HepG2 (cell line): ENCODE results near the gene SYNGR2. TPM values are rescaled to one million over a fixed set of nuclear protein-coding genes. Genes with fewer than 3 reads are reported as not detected.

Source experiments
- ATAC-seq: fragments of 200-7000 bp; cut with Tn5 transposase; 3 replicates; pipeline ENCODE4 v1.9.1; 2020; ENCODE audit warnings: mild to moderate bottlenecking, moderate library complexity
- BruUV-seq: library from RNA; stranded (reverse); fragments of 400-500 nt; replicated peaks from 2 replicates; lab custom pipeline; 2021; lab: Mats Ljungman, UMichigan
- CTCF ChIA-PET: fragments of 300-600 bp; formaldehyde crosslinking; extraction: SDS; loops from one replicate; lab custom pipeline; 2021; ENCODE audit warnings: low total read pairs, inconsistent platforms, low intra/inter-chr PET ratio; lab: Yijun Ruan, JAX
- POLR2A ChIA-PET: fragments of 350-600 bp; sonication (Branson Sonifier 250); formaldehyde crosslinking; loops from one replicate; lab custom pipeline; 2020; ENCODE audit warnings: antibody characterized with exemption, inconsistent platforms; lab: Yijun Ruan, JAX
- DNase-seq: peaks from one replicate; pipeline ENCODE4 v3.0.0-alpha.2; 2015; ENCODE audit warnings: low spot score
- FAIRE-seq: peaks from 3 replicates; lab custom pipeline; 2011; peaks lifted over from hg19 to GRCh38; lab: Jason Lieb, UNC
- H2AFZ ChIP-seq: one replicate; pipeline ENCODE4 v1.6.1; 2011; ENCODE audit warnings: low read length, inconsistent platforms
- H3K27ac ChIP-seq: fragments of 300-600 bp; 3 replicates; pipeline ENCODE4 v1.8.0; 2011; ENCODE audit warnings: mixed run types, mild to moderate bottlenecking, mixed read lengths, low read length, inconsistent platforms; ENCODE audit not compliant: insufficient read depth; ENCODE audit errors: extremely low read length
- H3K27me3 ChIP-seq, 2 experiments: fragments of 200-600 bp in 1 of 2; 2 replicates in 1 of 2; 3 replicates in 1 of 2; pipeline versions ENCODE4 v1.6.0 to v1.8.0; 2011; ENCODE audit warnings: low read length in 2 of 2, mild to moderate bottlenecking in 2 of 2, moderate library complexity in 2 of 2, inconsistent platforms in 1 of 2; ENCODE audit not compliant: insufficient read depth in 2 of 2, control insufficient read depth in 1 of 2
- H3K36me3 ChIP-seq, 2 experiments: fragments of 200-600 bp in 1 of 2; replicated peaks in 1 of 2; 2 replicates in 1 of 2; 3 replicates in 1 of 2; pipeline versions ENCODE4 v1.5.1 to v1.8.0; 2011; ENCODE audit warnings: low read length in 2 of 2, inconsistent platforms in 1 of 2; ENCODE audit not compliant: insufficient read depth in 2 of 2, control insufficient read depth in 1 of 2
- H3K4me1 ChIP-seq: 2 replicates; pipeline ENCODE4 v1.5.1; 2012; ENCODE audit warnings: low read length, inconsistent platforms; ENCODE audit not compliant: insufficient read depth
- H3K4me2 ChIP-seq: 2 replicates; pipeline ENCODE4 v1.6.0; 2011; ENCODE audit warnings: low read depth, low read length, inconsistent platforms
- H3K4me3 ChIP-seq, 3 experiments: fragments of 200-600 bp in 1 of 3; sonication (generic), shearing (Covaris generic) in 1 of 3; replicated peaks in 1 of 3; 2 replicates each; pipeline ENCODE4 v1.5.1; 2011 to 2016; ENCODE audit warnings: low read length in 3 of 3, inconsistent platforms in 2 of 3, low read depth in 2 of 3, mild to moderate bottlenecking in 2 of 3, control low read depth in 1 of 3, mixed read lengths in 1 of 3; ENCODE audit not compliant: insufficient read depth in 1 of 3
- H3K79me2 ChIP-seq: one replicate; pipeline ENCODE4 v1.6.1; 2011; ENCODE audit warnings: low read length, inconsistent platforms; ENCODE audit not compliant: insufficient read depth
- H3K9ac ChIP-seq: 2 replicates; pipeline ENCODE4 v1.6.0; 2011; ENCODE audit warnings: mild to moderate bottlenecking, low read depth, low read length, inconsistent platforms; ENCODE audit not compliant: insufficient read depth
- H3K9me3 ChIP-seq: 2 replicates; pipeline ENCODE4 v1.5.1; 2012; ENCODE audit warnings: mild to moderate bottlenecking, low read length
- H4K20me1 ChIP-seq: 2 replicates; pipeline ENCODE4 v1.6.0; 2011; ENCODE audit warnings: inconsistent platforms, mild to moderate bottlenecking, low read length, moderate library complexity; ENCODE audit not compliant: insufficient read depth
- ATF1 ChIP-seq: IDR thresholded peaks from 2 replicates; pipeline ENCODE4 v1.6.1; 2016; ENCODE audit warnings: mild to moderate bottlenecking, control low read depth
- FOXK2 ChIP-seq: fragments of 450-650 bp; IDR thresholded peaks from 2 replicates; pipeline ENCODE4 v1.6.1; 2016
- HES4 ChIP-seq: sonication (generic); formaldehyde crosslinking; IDR thresholded peaks from 2 replicates; pipeline ENCODE4 v1.9.0; 2021; ENCODE audit warnings: mild to moderate bottlenecking, missing genetic modification reagents, borderline replicate concordance
- HNRNPLL ChIP-seq: fragments of 200-400 bp; formaldehyde crosslinking; IDR thresholded peaks from 2 replicates; pipeline ENCODE4 v1.6.1; 2017; ENCODE audit warnings: mild to moderate bottlenecking, low read depth, low read length; ENCODE audit not compliant: poor library complexity, severe bottlenecking
- KLF16 ChIP-seq, 2 experiments: sonication (generic) in 1 of 2; formaldehyde crosslinking in 1 of 2; IDR thresholded peaks; 2 replicates each; pipeline versions ENCODE4 v1.6.1 to v1.8.0; 2016 to 2023; ENCODE audit warnings: missing genetic modification reagents in 2 of 2, missing compliant biosample characterization in 1 of 2
- MXI1 ChIP-seq: IDR thresholded peaks from 3 replicates; pipeline ENCODE4 v1.6.1; 2012; ENCODE audit warnings: low read depth, low read length, inconsistent platforms, borderline replicate concordance
- NBN ChIP-seq: fragments of 450-650 bp; conservative IDR thresholded peaks from 2 replicates; pipeline ENCODE4 v1.6.1; 2017
- ZFP62 ChIP-seq: sonication (generic); formaldehyde crosslinking; IDR thresholded peaks from 2 replicates; pipeline ENCODE4 v1.4.0; 2020; ENCODE audit warnings: missing genetic modification reagents
- ZKSCAN8 ChIP-seq: IDR thresholded peaks from 2 replicates; pipeline ENCODE4 v1.6.1; 2016; ENCODE audit warnings: borderline replicate concordance, missing genetic modification reagents, missing compliant biosample characterization
- ZNF24 ChIP-seq: fragments of 450-650 bp; IDR thresholded peaks from 2 replicates; pipeline ENCODE4 v1.6.1; 2017; ENCODE audit warnings: antibody characterized with exemption, mild to moderate bottlenecking
- ZNF496 ChIP-seq: sonication (generic); formaldehyde crosslinking; IDR thresholded peaks from 2 replicates; pipeline ENCODE4 v1.8.1; 2023; ENCODE audit warnings: mild to moderate bottlenecking, moderate library complexity, missing genetic modification reagents; ENCODE audit not compliant: insufficient replicate concordance
- ZNF7 ChIP-seq: IDR thresholded peaks from 2 replicates; pipeline ENCODE4 v1.6.1; 2016; ENCODE audit warnings: missing biosample characterization, missing genetic modification reagents
- WGBS: methylation state at CpG from one replicate; pipeline ENCODE4 v1.1.6; 2017; ENCODE audit warnings: low lambda C conversion rate; 5-methylcytosine and 5-hydroxymethylcytosine counted together
- in situ Hi-C: cut with HindIII; loops from 2 replicates; pipeline ENCODE4 v1.10.0; 2017; ENCODE audit warnings: low pct_unique_long_range_greater_than_20kb; ENCODE audit not compliant: extremely low pct_ligation_motif_present
- intact Hi-C: fragments of 100-400 bp; cut with micrococcal nuclease; formaldehyde crosslinking; loops from one replicate; pipeline ENCODE4 v1.10.0; 2022; ENCODE audit not compliant: unreplicated experiment
- polyA plus RNA-seq, 8 experiments: library from polyadenylated mRNA; depleted of rRNA in 3 of 8; stranded (reverse) in 7 of 8; unstranded in 1 of 8; fragments of >200 nt; fragmentation: Illumina TruSeq in 4 of 8; extraction: Trizol in 4 of 8; gene quantifications; 2 replicates each; pipeline versions ENCODE4 v1.2.1 to v1.2.3, GENCODE V29; 2011 to 2016; ENCODE audit warnings: low read depth in 4 of 8, missing spikeins in 1 of 8, mixed read lengths in 1 of 8; ENCODE audit not compliant: insufficient read depth in 1 of 8
- total RNA-seq, 5 experiments: library from RNA; depleted of rRNA; stranded (reverse); fragments of >200 nt; fragmentation: Illumina TruSeq; extraction: Trizol; gene quantifications; 2 replicates each; pipeline ENCODE4 v1.2.3, GENCODE V29; 2016; ENCODE audit warnings: low read depth in 1 of 5
- TF ChIP-seq, protein P1 (sequence below): sonication (generic); formaldehyde crosslinking; IDR thresholded peaks from 2 replicates; pipeline ENCODE4 v1.4.0; 2020; ENCODE audit warnings: mild to moderate bottlenecking, missing genetic modification reagents
- TF ChIP-seq, protein P2 (sequence below): sonication (generic); formaldehyde crosslinking; IDR thresholded peaks from 2 replicates; pipeline ENCODE4 v1.4.0; 2020; ENCODE audit warnings: missing genetic modification reagents

Gene SYNGR2
- total and polyA plus RNA-seq, 2 of the 13 experiments (the other 11 are each of a cell fraction or from before 2014, with no cell fraction given), result 46.7 to 170 TPM

DNA sequence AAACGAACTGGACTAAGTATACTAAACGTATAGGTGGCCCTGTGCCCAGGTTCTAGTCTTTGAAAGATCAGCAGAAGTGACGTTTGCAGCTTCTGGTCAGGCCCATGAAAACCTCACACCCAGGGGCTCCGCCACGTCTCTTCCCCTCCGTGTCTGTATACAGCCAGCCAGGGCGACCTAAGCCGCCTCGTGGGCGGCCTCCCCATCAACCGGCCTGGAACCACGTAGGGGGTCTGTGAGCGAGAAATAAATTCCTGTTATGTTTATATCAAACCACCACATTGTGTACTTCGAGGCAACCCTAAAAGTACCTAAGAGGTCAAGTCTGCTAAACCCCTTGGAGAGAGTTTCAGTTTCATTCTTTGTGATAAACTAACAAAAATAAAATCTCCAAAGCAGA, 11.7 kb downstream of the SYNGR2 start (continued):
- TF ChIP-seq ZNF7 (CRISPR knock-in tag), result no peak
- TF ChIP-seq HES4 (CRISPR knock-in tag), result no peak
- TF ChIP-seq ZFP62 (CRISPR knock-in tag), result no peak
- TF ChIP-seq KLF16 (CRISPR knock-in tag; IDR thresholded peaks at IDR 0.05), result no peak
- no peak for TF ChIP-seq ATF1 (CRISPR knock-in tag)
- no peak for TF ChIP-seq ZKSCAN8 (CRISPR knock-in tag)
- TF ChIP-seq ZNF496, result no peak
- TF ChIP-seq, protein P1, sequence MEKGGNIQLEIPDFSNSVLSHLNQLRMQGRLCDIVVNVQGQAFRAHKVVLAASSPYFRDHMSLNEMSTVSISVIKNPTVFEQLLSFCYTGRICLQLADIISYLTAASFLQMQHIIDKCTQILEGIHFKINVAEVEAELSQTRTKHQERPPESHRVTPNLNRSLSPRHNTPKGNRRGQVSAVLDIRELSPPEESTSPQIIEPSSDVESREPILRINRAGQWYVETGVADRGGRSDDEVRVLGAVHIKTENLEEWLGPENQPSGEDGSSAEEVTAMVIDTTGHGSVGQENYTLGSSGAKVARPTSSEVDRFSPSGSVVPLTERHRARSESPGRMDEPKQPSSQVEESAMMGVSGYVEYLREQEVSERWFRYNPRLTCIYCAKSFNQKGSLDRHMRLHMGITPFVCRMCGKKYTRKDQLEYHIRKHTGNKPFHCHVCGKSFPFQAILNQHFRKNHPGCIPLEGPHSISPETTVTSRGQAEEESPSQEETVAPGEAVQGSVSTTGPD (CRISPR knock-in tag), result no peak
- TF ChIP-seq, protein P2, sequence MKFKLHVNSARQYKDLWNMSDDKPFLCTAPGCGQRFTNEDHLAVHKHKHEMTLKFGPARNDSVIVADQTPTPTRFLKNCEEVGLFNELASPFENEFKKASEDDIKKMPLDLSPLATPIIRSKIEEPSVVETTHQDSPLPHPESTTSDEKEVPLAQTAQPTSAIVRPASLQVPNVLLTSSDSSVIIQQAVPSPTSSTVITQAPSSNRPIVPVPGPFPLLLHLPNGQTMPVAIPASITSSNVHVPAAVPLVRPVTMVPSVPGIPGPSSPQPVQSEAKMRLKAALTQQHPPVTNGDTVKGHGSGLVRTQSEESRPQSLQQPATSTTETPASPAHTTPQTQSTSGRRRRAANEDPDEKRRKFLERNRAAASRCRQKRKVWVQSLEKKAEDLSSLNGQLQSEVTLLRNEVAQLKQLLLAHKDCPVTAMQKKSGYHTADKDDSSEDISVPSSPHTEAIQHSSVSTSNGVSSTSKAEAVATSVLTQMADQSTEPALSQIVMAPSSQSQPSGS (CRISPR knock-in tag), result no peak
- no peak for TF ChIP-seq MXI1
- TF ChIP-seq HNRNPLL, result no peak

DNA sequence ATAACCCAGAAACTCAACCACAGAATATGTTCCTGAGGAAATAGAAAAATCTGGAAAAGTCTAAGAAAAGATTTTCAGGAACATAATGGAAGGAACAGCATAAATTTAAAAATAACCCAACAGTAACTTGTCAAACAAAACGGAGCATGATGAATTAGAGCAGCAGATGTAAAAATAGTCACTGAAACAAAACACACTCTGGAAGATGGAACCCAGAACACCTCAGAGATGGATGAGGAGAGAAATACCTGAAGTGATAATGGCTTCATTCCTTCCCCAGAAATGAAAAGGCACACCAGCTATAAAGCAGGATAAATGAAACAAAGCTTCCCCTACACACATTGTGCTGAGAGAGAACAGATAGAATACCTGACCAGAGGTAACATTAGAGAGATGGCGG, 12.1 kb downstream of the SYNGR2 start:
- Histone ChIP-seq H3K79me2 (peaks cover 11% of the 10 kb centered on the region), H3K9me3 (no peaks in the 10 kb centered on the region), H3K27me3 (no peaks in the 10 kb centered on the region), H2AFZ (no peak overlapping the region), H3K4me3 (no peak overlapping the region), H3K36me3 (peaks cover 16 to 80% of the 10 kb centered on the region in 2 experiments), H3K4me2 (no peak overlapping the region)
- intact Hi-C loops, result no loop called here
- no peak for DNase-seq
- CTCF ChIA-PET, result no interaction called here
- 95% methylated on average over 2 of the region's 2 CpGs for WGBS
- FAIRE-seq, result no peak
- POLR2A ChIA-PET, result interaction anchor here (0.7 to 1.1 kb wide), 2 partner anchors 53 to 61 kb away, joined by 3 read pairs; no protein-coding TSS in a partner anchor
- TF ChIP-seq ZNF24 (no peak), FOXK2 (no peak), NBN (no peak)
- TF ChIP-seq, all 625 proteins: peak for 0
- no peak overlapping the region for H3K9ac ChIP-seq
- no peaks in the 10 kb centered on the region for H4K20me1 ChIP-seq
- H3K4me1 ChIP-seq, result peaks cover 27% of the 10 kb centered on the region
- H3K27ac ChIP-seq, result no peak overlapping the region
- BruUV-seq, result no TSS peak
- in situ Hi-C loops, result no loop called here
- ATAC-seq, result no peak
